ENCODE measurements around the gene NKAPD1. TPM values are rescaled to one million over a fixed set of nuclear protein-coding genes. Genes with fewer than 3 reads are reported as not detected.

The NKAPD1 gene
- total and polyA plus RNA-seq, 10 of the 15 experiments (the other 5 are each of a cell fraction or from before 2014, with no cell fraction given) = 9.6 to 43.3 (median 19.2) TPM

GRCh38 chr11:112121981-112122615, 48.0 kb downstream of the NKAPD1 start:
- no TSS peak for BruUV-seq (replicated peaks)
- Histone ChIP-seq H4K20me1 (ENCODE audit: control insufficient read depth, insufficient read depth) (no peaks in the 10 kb centered on the region), H3K4me3 (no peak overlapping the region), H3K9ac (ENCODE audit: control insufficient read depth, insufficient read depth, low read length) (no peak overlapping the region), H3K79me2 (ENCODE audit: control insufficient read depth, insufficient read depth, low read length) (no peaks in the 10 kb centered on the region), H3K36me3 (ENCODE audit: control insufficient read depth in 2 of 2, insufficient read depth in 2 of 2, low read length in 1 of 2) (no peaks in the 10 kb centered on the region), H3K9me3 (replicated peaks; ENCODE audit: control insufficient read depth, insufficient read depth, low read length) (no peaks in the 10 kb centered on the region; the same call in 2 of the 3 replicates), H3K4me2 (ENCODE audit: control insufficient read depth, insufficient read depth) (no peak overlapping the region), H3K27ac (ENCODE audit: control insufficient read depth, insufficient read depth) (no peak overlapping the region), H2AFZ (ENCODE audit: control insufficient read depth, low read depth, low read length) (no peak overlapping the region), H3K27me3 (replicated peaks in 1 of 2; ENCODE audit: control insufficient read depth in 2 of 2, insufficient read depth in 2 of 2, low read length in 1 of 2) (no peaks in the 10 kb centered on the region), H3K4me1 (ENCODE audit: control insufficient read depth, insufficient read depth, low read length) (peaks cover 10% of the 10 kb centered on the region)
- in situ Hi-C loops (cut with MboI) (no loop called here), intact Hi-C loops (cut with micrococcal nuclease; ENCODE audit: unreplicated experiment) (no loop called here)
- RAD21 ChIA-PET (ENCODE audit: unreplicated experiment) = interaction anchor here (0.8 kb wide), 1 partner anchor 157 kb away, joined by 4 read pairs; no protein-coding TSS in a partner anchor
- ATAC-seq = no peak
- SMC1A ChIA-PET (ENCODE audit: uncharacterized antibody, unreplicated experiment) = interaction anchor here (0.8 to 1.2 kb wide), 5 partner anchors 9 to 192 kb away, joined by 3 to 6 read pairs (median 4); no protein-coding TSS in a partner anchor
- POLR2A ChIA-PET = interaction anchor here (0.6 kb wide), 1 partner anchor 8 kb away, joined by 3 read pairs; no protein-coding TSS in a partner anchor
- no peak for DNase-seq (ENCODE audit: low read depth, low spot score)
- 88% methylated on average over 5 of the region's 5 CpGs for WGBS (ENCODE audit: insufficient coverage, insufficient replicate concordance, low lambda C conversion rate, missing lambda C conversion rate)
- no peak for FAIRE-seq
- TF ChIP-seq KLF5 (IDR thresholded peaks at IDR 0.05; ENCODE audit: partially characterized antibody) = no peak
- CTCF ChIA-PET = interaction anchor here (2.0 kb wide), 1 partner anchor 9 kb away, joined by 23 read pairs; no protein-coding TSS in a partner anchor

GRCh38 chr11:112123129-112123528, 49.0 kb downstream of the NKAPD1 start:
- no TSS peak for BruUV-seq (replicated peaks)
- POLR2A ChIA-PET = interaction anchor here (0.6 kb wide), 1 partner anchor 9 kb away, joined by 3 read pairs; no protein-coding TSS in a partner anchor
- Histone ChIP-seq H3K9ac (ENCODE audit: control insufficient read depth, insufficient read depth, low read length) (no peak overlapping the region), H3K4me3 (no peak overlapping the region), H3K9me3 (replicated peaks; ENCODE audit: control insufficient read depth, insufficient read depth, low read length) (no peaks in the 10 kb centered on the region; the same call in 2 of the 3 replicates), H3K4me2 (ENCODE audit: control insufficient read depth, insufficient read depth) (no peak overlapping the region), H3K4me1 (ENCODE audit: control insufficient read depth, insufficient read depth, low read length) (peaks cover 10% of the 10 kb centered on the region), H3K36me3 (ENCODE audit: control insufficient read depth in 2 of 2, insufficient read depth in 2 of 2, low read length in 1 of 2) (no peaks in the 10 kb centered on the region), H3K27me3 (replicated peaks in 1 of 2; ENCODE audit: control insufficient read depth in 2 of 2, insufficient read depth in 2 of 2, low read length in 1 of 2) (no peaks in the 10 kb centered on the region), H3K79me2 (ENCODE audit: control insufficient read depth, insufficient read depth, low read length) (no peaks in the 10 kb centered on the region), H3K27ac (ENCODE audit: control insufficient read depth, insufficient read depth) (no peak overlapping the region), H2AFZ (ENCODE audit: control insufficient read depth, low read depth, low read length) (no peak overlapping the region), H4K20me1 (ENCODE audit: control insufficient read depth, insufficient read depth) (no peaks in the 10 kb centered on the region)
- in situ Hi-C loops (cut with MboI) = no loop called here
- FAIRE-seq (no peak), DNase-seq (ENCODE audit: low read depth, low spot score) (no peak), ATAC-seq (no peak)
- 96% methylated on average over 4 of the region's 4 CpGs for WGBS (ENCODE audit: insufficient coverage, insufficient replicate concordance, low lambda C conversion rate, missing lambda C conversion rate)
- CTCF ChIA-PET = interaction anchor here (2.1 kb wide), 1 partner anchor 10 kb away, joined by 9 read pairs; no protein-coding TSS in a partner anchor
- RAD21 ChIA-PET (ENCODE audit: unreplicated experiment) = no interaction called here
- intact Hi-C loops (cut with micrococcal nuclease; ENCODE audit: unreplicated experiment) = no loop called here
- SMC1A ChIA-PET (ENCODE audit: uncharacterized antibody, unreplicated experiment) = interaction anchor here (1.2 kb wide), 1 partner anchor 10 kb away, joined by 4 read pairs; no protein-coding TSS in a partner anchor
- TF ChIP-seq BCL11A (IDR thresholded peaks at IDR 0.05; ENCODE audit: low read depth, low read length) = no peak
- no peak for TF ChIP-seq KDM1A (IDR thresholded peaks at IDR 0.05; ENCODE audit: borderline replicate concordance)
- no peak for TF ChIP-seq POLR2AphosphoS5 (IDR thresholded peaks at IDR 0.05; ENCODE audit: low read length)
- no peak for TF ChIP-seq TCF12 (IDR thresholded peaks at IDR 0.05; ENCODE audit: low read depth, low read length)
- TF ChIP-seq WRNIP1 (IDR thresholded peaks at IDR 0.05; ENCODE audit: borderline replicate concordance, low read depth, low read length) = no peak
- no peak for TF ChIP-seq NFXL1 (IDR thresholded peaks at IDR 0.05; ENCODE audit: borderline replicate concordance)
- no peak for TF ChIP-seq ZNF384 (IDR thresholded peaks at IDR 0.05; ENCODE audit: borderline replicate concordance, low read depth, low read length)
- TF ChIP-seq SKIL (IDR thresholded peaks at IDR 0.05; ENCODE audit: low read depth, poor library complexity, severe bottlenecking) = no peak
- TF ChIP-seq SUZ12 (IDR thresholded peaks at IDR 0.05; ENCODE audit: unreplicated experiment) = no peak
- TF ChIP-seq NR2F1 (conservative IDR thresholded peaks at IDR 0.05) = no peak
- TF ChIP-seq CREM (IDR thresholded peaks at IDR 0.05; ENCODE audit: low read depth) = no peak
- no peak for TF ChIP-seq SP1 (IDR thresholded peaks at IDR 0.05; ENCODE audit: low read depth, low read length)
- TF ChIP-seq POLR2AphosphoS2 (IDR thresholded peaks at IDR 0.05; ENCODE audit: low read depth, low read length) = no peak
- no peak for TF ChIP-seq CHD4 (IDR thresholded peaks at IDR 0.05)
- no peak for TF ChIP-seq NRF1 (conservative IDR thresholded peaks at IDR 0.05; ENCODE audit: low read depth, low read length)

Measured in GM12878 (cell line).